PC-9 (cell line): ENCODE measurements around the gene ZNF81. TPM values are rescaled to one million over a fixed set of nuclear protein-coding genes. Genes with fewer than 3 reads are reported as not detected.

Source experiments
- BruUV-seq: library from RNA; stranded (reverse); fragments of 400-500 nt; replicated peaks from 2 replicates; lab custom pipeline; 2021; lab: Mats Ljungman, UMichigan
- CTCF ChIA-PET: fragments of 300-600 bp; sonication (Branson Sonifier 250); formaldehyde crosslinking; loops from one replicate; lab custom pipeline; 2022; ENCODE audit warnings: antibody characterized with exemption; lab: Charles Lee
- POLR2A ChIA-PET: fragments of 300-600 bp; sonication (Branson Sonifier 250); formaldehyde crosslinking; loops from one replicate; lab custom pipeline; 2022; ENCODE audit warnings: antibody characterized with exemption; ENCODE audit not compliant: unreplicated experiment; lab: Charles Lee
- DNase-seq, 2 experiments: peaks; one replicate each; pipeline versions ENCODE4 v3.0.0 to v3.0.0-alpha.2; 2015 to 2022; ENCODE audit warnings: mixed read lengths in 1 of 2
- H2AFZ ChIP-seq: fragments of 200-600 bp; sonication (generic); 2 replicates; pipeline ENCODE4 v1.8.1; 2017; ENCODE audit warnings: antibody characterized with exemption
- H3F3A ChIP-seq: fragments of 200-600 bp; sonication (generic); 2 replicates; pipeline ENCODE4 v1.8.1; 2017; ENCODE audit warnings: antibody characterized with exemption, mild to moderate bottlenecking, low read depth; ENCODE audit not compliant: insufficient read depth
- H3K27ac ChIP-seq: fragments of 200-600 bp; sonication (generic); 2 replicates; pipeline ENCODE4 v1.6.1; 2016; ENCODE audit warnings: mixed run types
- H3K27me3 ChIP-seq: fragments of 200-600 bp; sonication (generic); 2 replicates; pipeline ENCODE4 v1.6.1; 2016; ENCODE audit warnings: low read depth, mixed run types; ENCODE audit not compliant: insufficient read depth
- H3K36me3 ChIP-seq: fragments of 200-600 bp; sonication (generic); 2 replicates; pipeline ENCODE4 v1.6.1; 2016; ENCODE audit warnings: low read depth, mixed run types
- H3K4me1 ChIP-seq: fragments of 200-600 bp; sonication (generic); replicated peaks from 2 replicates; pipeline ENCODE4 v1.6.1; 2016; ENCODE audit warnings: mixed run types; ENCODE audit not compliant: insufficient read depth
- H3K4me2 ChIP-seq: fragments of 200-600 bp; sonication (generic); 2 replicates; pipeline ENCODE4 v1.6.1; 2017; ENCODE audit warnings: mixed run types
- H3K4me3 ChIP-seq: fragments of 200-600 bp; sonication (generic); 2 replicates; pipeline ENCODE4 v1.6.1; 2016; ENCODE audit warnings: mixed run types
- H3K79me2 ChIP-seq: fragments of 200-600 bp; sonication (generic); 2 replicates; pipeline ENCODE4 v1.6.1; 2017; ENCODE audit warnings: low read depth, mixed run types
- H3K9me2 ChIP-seq: fragments of 200-600 bp; sonication (generic); 2 replicates; pipeline ENCODE4 v1.8.1; 2017; ENCODE audit warnings: mild to moderate bottlenecking; ENCODE audit not compliant: insufficient read depth
- H3K9me3 ChIP-seq: fragments of 200-600 bp; sonication (generic); 2 replicates; pipeline ENCODE4 v1.8.1; 2016; ENCODE audit warnings: low read depth; ENCODE audit not compliant: insufficient read depth
- H4K20me1 ChIP-seq: fragments of 200-600 bp; sonication (generic); 2 replicates; pipeline ENCODE4 v1.8.1; 2017; ENCODE audit not compliant: insufficient read depth
- EZH2 ChIP-seq: fragments of 200-600 bp; sonication (generic); IDR thresholded peaks from 2 replicates; pipeline ENCODE4 v1.8.0; 2017; ENCODE audit warnings: antibody characterized with exemption, low read depth
- intact Hi-C: fragments of 100-400 bp; cut with micrococcal nuclease; formaldehyde crosslinking; loops from one replicate; pipeline ENCODE4 v1.10.0; 2022; ENCODE audit not compliant: unreplicated experiment
- total RNA-seq: library from RNA; stranded (reverse); gene quantifications from 2 replicates; pipeline ENCODE4 v1.2.3, GENCODE V29; 2021
- TF ChIP-seq, protein P1 (sequence below): fragments of 200-600 bp; sonication (generic); conservative IDR thresholded peaks from 2 replicates; pipeline ENCODE4 v1.6.1; 2017; ENCODE audit warnings: mixed run types, antibody characterized with exemption, mild to moderate bottlenecking, moderate library complexity

The ZNF81 gene
- total RNA-seq, 1 experiment from 2014 or later = 2.0 TPM

DNA sequence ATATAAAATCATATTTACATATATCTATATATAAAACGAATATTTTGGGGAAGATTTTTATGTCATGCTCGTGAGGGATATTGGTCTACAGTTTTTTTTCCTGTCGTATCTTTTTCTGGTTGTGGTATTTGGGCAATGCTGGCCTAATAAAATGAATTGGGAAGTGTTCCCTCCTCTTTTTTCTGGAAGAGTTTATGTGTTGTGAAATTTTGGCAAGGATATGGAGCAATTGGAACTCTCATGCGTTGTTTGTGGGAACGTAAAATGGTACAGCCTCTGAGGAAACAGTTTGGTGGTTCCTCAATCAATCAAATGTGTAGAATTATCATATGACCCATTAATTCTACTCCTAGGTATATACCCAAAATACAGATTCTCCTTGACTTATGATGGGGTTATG lies 97.2 kb downstream of the ZNF81 start:
- DNase-seq = no peak
- H3K36me3 ChIP-seq = no peaks in the 10 kb centered on the region
- intact Hi-C loops = no loop called here
- no peaks in the 10 kb centered on the region for H4K20me1 ChIP-seq
- ChIA-PET CTCF (no interaction called here), POLR2A (no interaction called here)
- no peak overlapping the region for H2AFZ ChIP-seq
- H3K79me2 ChIP-seq = no peaks in the 10 kb centered on the region
- no peaks in the 10 kb centered on the region for H3K9me2 ChIP-seq
- no peak overlapping the region for H3K27ac ChIP-seq
- no peak for TF ChIP-seq EZH2
- TF ChIP-seq, protein P1, sequence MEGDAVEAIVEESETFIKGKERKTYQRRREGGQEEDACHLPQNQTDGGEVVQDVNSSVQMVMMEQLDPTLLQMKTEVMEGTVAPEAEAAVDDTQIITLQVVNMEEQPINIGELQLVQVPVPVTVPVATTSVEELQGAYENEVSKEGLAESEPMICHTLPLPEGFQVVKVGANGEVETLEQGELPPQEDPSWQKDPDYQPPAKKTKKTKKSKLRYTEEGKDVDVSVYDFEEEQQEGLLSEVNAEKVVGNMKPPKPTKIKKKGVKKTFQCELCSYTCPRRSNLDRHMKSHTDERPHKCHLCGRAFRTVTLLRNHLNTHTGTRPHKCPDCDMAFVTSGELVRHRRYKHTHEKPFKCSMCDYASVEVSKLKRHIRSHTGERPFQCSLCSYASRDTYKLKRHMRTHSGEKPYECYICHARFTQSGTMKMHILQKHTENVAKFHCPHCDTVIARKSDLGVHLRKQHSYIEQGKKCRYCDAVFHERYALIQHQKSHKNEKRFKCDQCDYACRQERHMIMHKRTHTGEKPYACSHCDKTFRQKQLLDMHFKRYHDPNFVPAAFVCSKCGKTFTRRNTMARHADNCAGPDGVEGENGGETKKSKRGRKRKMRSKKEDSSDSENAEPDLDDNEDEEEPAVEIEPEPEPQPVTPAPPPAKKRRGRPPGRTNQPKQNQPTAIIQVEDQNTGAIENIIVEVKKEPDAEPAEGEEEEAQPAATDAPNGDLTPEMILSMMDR = no peak
- H3K4me1 ChIP-seq = no peaks in the 10 kb centered on the region
- no TSS peak for BruUV-seq
- H3K4me3 ChIP-seq = no peak overlapping the region
- no peaks in the 10 kb centered on the region for H3K27me3 ChIP-seq
- no peaks in the 10 kb centered on the region for H3F3A ChIP-seq
- no peaks in the 10 kb centered on the region for H3K9me3 ChIP-seq
- no peak overlapping the region for H3K4me2 ChIP-seq

DNA sequence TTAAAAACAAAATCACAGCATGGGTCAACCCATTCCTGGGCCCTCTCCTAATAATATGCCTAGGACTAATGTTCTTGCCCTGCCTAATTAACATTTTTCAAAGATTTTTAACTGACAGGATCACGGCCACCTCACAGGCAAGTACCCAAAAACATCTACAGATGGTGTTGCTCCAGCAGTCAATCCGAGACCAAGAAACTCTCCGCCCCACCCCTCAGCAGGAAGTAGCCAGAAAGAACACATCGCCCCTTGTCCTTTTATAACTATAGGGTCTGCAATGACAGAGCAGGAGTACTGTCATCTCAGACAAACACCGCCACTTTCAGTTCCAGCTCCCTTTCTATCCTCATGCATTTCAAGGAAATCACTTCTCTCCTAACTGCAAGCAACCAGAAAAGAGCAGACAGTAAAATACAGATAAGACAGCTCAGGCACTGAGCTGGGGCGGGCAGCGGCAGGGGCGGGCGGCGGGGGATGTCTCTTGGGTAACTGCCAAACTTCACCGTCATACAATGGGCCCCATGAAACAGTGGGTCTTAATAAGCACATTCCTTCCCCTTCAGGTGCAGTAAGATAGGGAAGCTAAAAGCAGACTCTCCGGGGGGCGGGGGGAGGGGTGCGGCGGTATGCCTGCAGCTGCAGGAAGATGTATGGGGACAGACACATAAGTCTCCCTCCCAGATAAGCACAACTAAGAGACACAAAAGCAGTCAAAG lies 99.7 kb downstream of the ZNF81 start:
- no peaks in the 10 kb centered on the region for H3K79me2 ChIP-seq
- intact Hi-C loops = no loop called here
- no peaks in the 10 kb centered on the region for H3K27me3 ChIP-seq
- H3K9me2 ChIP-seq = no peaks in the 10 kb centered on the region
- H4K20me1 ChIP-seq = no peaks in the 10 kb centered on the region
- ChIA-PET POLR2A (no interaction called here), CTCF (no interaction called here)
- H3K4me3 ChIP-seq = no peak overlapping the region
- H3F3A ChIP-seq = no peaks in the 10 kb centered on the region
- no TSS peak for BruUV-seq
- no peaks in the 10 kb centered on the region for H3K36me3 ChIP-seq
- no peak overlapping the region for H2AFZ ChIP-seq
- H3K9me3 ChIP-seq = no peaks in the 10 kb centered on the region
- no peaks in the 10 kb centered on the region for H3K4me1 ChIP-seq
- DNase-seq = no peak
- no peak for TF ChIP-seq EZH2
- TF ChIP-seq, protein P1 = no peak
- no peak overlapping the region for H3K4me2 ChIP-seq
- no peak overlapping the region for H3K27ac ChIP-seq

DNA sequence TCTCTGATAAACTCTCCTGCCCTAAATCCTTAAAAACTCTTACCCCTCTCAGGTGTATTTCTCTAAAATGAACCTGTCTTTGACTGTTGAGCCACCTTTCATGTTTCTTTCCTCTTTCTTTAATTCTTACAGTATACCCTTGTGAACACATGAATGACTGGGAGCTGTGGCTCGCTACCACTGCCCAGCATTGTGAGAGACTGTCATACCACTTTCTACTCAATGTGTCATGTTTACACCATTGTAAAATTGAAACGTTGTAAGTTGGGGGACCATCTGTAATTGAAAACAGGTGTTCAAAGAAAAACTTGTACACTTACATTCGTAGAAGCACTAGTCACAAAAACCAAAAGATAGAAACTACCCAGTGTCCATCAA lies 100.2 kb downstream of the ZNF81 start:
- Histone ChIP-seq H3K9me3 (no peaks in the 10 kb centered on the region), H3K27me3 (no peaks in the 10 kb centered on the region), H3K4me2 (no peak overlapping the region), H3K4me3 (no peak overlapping the region), H3K27ac (no peak overlapping the region), H3K9me2 (no peaks in the 10 kb centered on the region), H4K20me1 (no peaks in the 10 kb centered on the region), H3K36me3 (no peaks in the 10 kb centered on the region), H3F3A (no peaks in the 10 kb centered on the region), H3K4me1 (no peaks in the 10 kb centered on the region), H3K79me2 (no peaks in the 10 kb centered on the region), H2AFZ (no peak overlapping the region)
- intact Hi-C loops = no loop called here
- DNase-seq = no peak
- ChIA-PET CTCF (no interaction called here), POLR2A (no interaction called here)
- no TSS peak for BruUV-seq
- TF ChIP-seq EZH2 = no peak
- TF ChIP-seq, protein P1 = no peak
